HTR-8/SVneo (cell line): ENCODE data around the gene TRIO.

Experiments
- DNase-seq: peaks from one replicate; pipeline ENCODE4 v3.0.0; 2011; ENCODE audit warnings: low spot score, mixed read lengths; ENCODE audit not compliant: insufficient read length
- FAIRE-seq: peaks from 2 replicates; lab custom pipeline; 2011; peaks lifted over from hg19 to GRCh38; lab: Jason Lieb, UNC

The TRIO gene

DNA sequence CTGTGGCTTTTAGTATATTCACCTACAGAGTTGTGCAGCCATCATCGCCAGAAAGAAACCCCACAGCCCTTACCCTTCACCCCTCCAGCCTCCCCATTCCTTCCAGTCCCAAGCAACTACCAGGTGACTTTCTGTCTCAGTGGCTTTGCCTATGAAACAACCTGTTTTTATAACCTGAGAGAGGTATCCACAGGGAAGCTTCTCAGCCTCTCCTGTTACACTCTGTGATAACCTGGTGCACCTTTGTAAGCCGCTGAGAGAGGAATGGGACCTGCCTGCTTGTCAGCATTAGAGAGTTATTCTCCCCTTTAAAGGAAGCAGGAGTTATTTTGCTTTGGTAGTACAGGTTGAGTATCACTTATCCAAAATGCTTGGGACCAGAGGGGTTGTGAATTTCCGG is 93.6 kb downstream of the TRIO start:
- no peak for FAIRE-seq
- no peak for DNase-seq

DNA sequence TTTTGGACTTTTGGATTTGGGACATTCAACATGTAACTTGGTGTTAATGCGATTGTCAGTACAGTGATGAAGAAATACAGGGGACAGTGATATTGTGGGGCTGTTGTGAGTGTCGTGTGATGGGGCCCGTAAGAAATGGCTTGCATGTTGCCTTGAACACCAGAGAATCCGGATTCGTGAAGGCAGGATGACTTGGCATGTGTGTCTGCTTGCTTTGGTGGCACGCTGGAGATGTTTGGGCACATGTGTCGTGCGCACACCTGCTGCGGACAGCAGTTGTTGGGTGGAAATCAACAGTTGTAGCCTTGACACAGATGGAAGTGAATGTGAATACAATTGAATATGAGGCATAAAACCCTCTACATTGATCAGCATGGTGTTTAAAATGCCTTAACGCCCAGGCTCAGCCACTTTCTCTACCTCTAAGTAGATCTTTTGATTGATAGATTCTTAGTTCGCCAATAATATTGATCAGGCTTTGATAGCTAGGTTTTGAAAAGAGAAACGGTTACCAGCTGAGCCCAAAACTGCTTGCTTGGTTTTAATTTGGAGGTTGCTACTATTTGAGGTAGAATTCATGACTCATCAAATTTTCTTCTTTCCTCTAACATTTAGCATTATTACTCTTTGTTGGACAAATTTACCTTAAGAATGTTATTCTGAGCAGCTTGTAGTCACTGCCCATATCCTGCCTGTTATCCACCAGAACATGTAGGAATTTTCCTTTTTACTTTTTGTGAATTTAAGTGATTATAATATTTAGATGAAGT is 94.4 kb downstream of the TRIO start:
- FAIRE-seq (peak; percentile 4), DNase-seq (no peak)

- FAIRE-seq (no peak), DNase-seq (no peak)
Measured at GRCh38 chr5:14238272-14238671, 95.1 kb downstream of the TRIO start.

DNA sequence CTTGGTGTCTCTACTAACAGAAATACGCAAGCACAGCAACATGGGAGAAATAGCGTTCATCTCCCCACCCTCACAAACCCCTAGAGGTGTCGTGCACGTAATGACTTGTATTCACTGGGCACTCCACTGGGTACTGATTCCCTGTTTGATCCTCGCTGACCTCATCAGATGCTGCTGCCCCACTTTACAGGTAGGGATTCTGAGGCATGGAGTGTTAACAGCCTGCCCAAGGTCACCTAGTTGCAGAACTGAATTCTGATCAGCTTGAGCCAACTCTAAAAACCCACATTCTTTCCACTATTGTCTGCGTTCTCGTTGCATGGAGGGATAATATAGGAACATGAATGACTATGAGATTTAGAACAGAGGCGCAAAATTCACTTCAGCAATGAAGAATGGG is 96.3 kb downstream of the TRIO start:
- FAIRE-seq (no peak), DNase-seq (no peak)

GRCh38 chr5:14239951-14240350 is 96.8 kb downstream of the TRIO start:
- FAIRE-seq, result no peak
- no peak for DNase-seq

- DNase-seq (no peak), FAIRE-seq (no peak)
Measured at GRCh38 chr5:14240359-14240758, 97.2 kb downstream of the TRIO start.

- no peak for FAIRE-seq
- no peak for DNase-seq
Measured at GRCh38 chr5:14241141-14241540, 98.0 kb downstream of the TRIO start.

- DNase-seq, result no peak
- no peak for FAIRE-seq
Measured at GRCh38 chr5:14242447-14242846, 99.3 kb downstream of the TRIO start.

GRCh38 chr5:14242871-14243383 is 99.8 kb downstream of the TRIO start:
- DNase-seq, result no peak
- no peak for FAIRE-seq

GRCh38 chr5:14243766-14244165 is 100.6 kb downstream of the TRIO start:
- FAIRE-seq, result no peak
- no peak for DNase-seq

GRCh38 chr5:14244721-14245120 is 101.6 kb downstream of the TRIO start:
- FAIRE-seq, result no peak
- no peak for DNase-seq

DNA sequence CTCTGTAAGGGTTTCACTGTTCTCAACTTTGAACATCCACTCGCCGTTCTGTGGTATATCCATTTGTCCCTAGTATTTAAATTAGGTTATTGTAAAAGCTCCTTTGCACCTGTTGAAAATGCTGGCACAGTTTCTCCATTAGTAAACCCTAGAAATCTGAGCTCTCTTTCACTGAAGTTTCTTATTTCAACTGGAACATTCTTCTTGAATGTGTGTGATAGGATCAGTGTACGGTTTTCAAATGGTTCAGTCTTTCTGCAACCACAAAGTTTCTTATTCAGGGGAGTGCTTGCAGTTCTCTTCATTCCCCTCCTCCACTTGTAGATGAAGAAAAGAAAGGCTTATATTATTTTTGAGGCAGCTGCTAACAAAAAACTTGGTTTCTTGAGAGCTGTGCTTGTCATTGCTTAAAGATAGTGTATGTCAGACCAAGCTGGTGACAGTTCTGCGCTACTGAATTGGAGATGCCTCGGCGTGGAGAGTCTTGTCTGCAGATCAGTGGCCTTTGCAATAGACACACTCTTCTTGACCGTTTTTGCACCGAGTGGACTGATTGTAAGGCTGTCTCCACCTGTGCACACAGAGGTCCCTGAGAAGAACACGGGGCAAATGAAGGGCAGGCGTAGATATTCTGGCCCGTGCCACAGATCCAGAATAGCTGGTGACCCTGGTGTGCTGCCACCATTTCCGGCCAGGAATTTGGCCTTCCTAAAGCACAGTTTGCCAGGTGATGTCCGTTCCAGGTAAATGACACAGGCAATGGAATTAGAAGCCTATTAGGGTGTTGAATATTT is 102.2 kb downstream of the TRIO start:
- DNase-seq, result no peak

GRCh38 chr5:14246350-14247053 is 103.4 kb downstream of the TRIO start:
- DNase-seq (no peak), FAIRE-seq (no peak)

More for the DNA sequence above, 102.2 kb downstream of the TRIO start:
- FAIRE-seq, result peak; percentile 4

GRCh38 chr5:14247054-14247386 is 103.9 kb downstream of the TRIO start:
- DNase-seq (no peak), FAIRE-seq (peak; percentile 80)

- DNase-seq (no peak), FAIRE-seq (no peak)
Measured at GRCh38 chr5:14249258-14250082, 106.3 kb downstream of the TRIO start.

DNA sequence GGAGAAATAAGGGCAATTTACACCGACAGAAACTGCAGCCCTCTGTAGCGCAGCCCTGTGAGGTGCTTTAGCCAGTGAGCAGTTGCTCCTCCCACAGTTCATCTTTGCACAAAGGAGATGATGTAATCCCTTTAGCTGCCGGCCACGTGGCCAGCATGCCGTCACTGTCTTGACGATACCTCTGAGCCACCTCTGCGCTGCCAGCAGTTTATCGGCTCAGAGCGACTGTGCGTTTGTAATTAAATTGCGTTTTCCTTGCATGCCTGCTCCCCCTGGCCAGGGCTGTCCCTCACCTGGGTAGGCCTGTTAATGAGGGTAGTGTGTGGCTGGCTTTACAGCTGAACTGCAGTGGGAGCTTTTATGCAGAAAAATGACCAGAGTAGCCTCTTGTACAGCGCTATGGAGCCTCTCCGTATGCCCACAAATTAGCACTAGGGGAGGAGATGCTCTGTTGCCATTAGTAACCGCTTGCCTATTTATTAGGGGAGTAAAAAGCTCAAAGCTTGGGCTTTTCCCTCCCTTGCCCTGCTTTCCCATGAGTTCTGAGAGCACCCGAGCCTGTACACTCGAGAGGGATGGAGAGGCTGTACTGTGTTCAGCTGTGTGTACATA is 107.0 kb downstream of the TRIO start:
- peak; percentile 72 for FAIRE-seq
- no peak for DNase-seq

DNA sequence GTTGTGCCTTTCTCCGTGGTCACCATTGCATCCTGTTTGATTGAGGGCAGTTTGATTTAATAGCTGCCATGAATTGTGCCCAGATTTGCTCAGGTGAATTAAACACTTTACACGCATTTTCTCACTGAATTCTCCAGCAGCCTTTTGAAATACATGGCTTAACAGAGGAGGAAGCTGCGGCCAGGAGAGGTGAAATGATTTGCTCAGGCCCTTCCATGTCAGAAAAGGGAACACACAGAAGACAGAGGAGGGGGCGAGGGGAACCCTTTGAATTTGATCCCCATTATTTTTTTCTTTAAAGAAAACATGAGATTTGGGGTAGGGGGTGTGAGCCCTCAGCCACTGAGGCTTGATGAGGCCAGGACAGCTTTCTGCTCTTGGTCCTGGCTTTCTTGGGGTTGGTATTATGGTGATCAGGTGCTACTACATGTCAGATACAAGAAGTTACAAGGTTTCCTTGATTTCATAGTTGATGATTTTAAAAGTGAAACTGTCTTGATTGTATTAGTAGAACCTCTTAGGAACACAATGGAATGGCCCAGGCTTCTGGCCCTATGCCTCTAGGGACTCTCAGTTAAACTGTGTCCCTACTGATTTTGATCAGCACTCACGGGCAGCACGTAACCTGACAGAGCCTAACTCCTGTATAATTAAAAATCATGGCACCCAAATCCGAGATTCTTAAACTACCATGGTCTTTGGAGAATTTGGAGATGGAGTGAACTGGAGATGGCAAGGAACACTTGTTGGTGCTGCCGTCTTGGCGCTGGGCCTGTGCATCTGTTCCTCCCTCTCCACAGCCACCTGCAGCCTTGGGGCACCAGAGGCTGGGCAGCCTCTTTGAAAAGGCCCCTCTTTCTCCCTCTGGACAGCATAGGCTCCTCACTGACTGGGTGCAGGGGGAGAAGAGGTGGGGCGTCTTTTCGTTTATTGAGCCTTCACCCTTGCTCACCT is 107.9 kb downstream of the TRIO start:
- FAIRE-seq (no peak), DNase-seq (no peak)

GRCh38 chr5:14251733-14252132 is 108.6 kb downstream of the TRIO start:
- FAIRE-seq, result no peak
- no peak for DNase-seq

DNA sequence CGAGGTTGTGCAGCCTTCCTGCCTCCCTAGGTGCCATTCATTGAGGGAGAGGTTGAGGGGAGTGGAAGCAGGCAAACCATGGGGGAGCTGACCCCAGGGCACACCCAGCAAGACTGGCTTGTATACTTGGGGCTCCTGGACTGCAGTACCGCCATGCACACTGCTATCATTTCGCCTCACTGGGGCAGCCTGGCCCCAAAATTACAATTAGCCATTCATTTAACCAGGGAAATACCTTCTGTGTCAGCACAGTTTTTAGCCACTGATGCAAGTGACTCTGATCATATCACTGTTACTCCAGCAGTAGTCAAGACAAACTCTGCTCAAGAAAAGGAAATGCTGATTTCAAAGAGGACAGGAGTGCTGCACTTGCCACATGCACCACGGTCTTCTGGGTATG is 109.7 kb downstream of the TRIO start:
- FAIRE-seq (no peak), DNase-seq (no peak)
